Measurements from ENCODE around the gene LY86. TPM values are rescaled to one million over a fixed set of nuclear protein-coding genes. Genes with fewer than 3 reads are reported as not detected.

The LY86 gene
- total and polyA plus RNA-seq, 2 donors (not counting 1 experiment from before 2014, with no cell fraction given) = 68.7 to 90.2 TPM

DNA sequence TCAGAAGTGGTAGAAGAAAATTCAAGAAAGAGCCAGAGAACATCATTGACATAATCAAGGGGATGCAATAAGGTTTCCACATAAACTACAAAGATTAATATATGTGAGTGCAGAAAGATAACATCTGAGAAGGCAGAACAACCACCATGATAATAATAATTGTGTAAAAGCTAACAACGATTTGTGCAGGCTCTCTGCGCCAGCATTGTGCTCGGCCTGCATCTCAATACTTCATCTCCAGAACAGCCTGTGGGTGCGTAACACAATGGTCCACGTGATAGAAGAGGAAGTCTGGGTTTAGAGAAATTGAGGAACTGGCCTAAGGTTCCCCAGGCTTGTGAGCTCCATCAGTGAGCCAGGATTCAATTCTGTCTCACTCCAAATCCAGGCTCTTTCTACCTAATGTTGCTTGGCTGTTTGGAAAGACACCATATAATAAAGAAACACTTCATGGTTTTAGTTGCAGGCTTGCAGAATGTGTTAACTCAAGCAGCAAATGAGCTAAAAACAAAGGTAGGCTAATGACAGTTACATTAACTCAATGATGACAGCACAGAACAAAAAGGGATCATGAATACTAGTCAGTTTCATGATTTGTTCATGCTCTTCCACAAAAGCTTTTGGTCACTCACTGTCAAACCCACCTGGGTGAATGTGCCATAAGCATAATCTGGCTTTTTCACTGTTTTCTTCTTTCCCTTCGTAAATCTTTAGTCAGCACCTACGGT, 71.2 kb downstream of the LY86 start:
- ATAC-seq (ENCODE audit: low read depth) = peak; percentile 92
- CTCF ChIA-PET = interaction anchor here (0.6 to 4.4 kb wide), 12 partner anchors 12 to 461 kb away, joined by 3 to 35 read pairs (median 4); no protein-coding TSS in a partner anchor
- Mint-ChIP-seq H3K9me3 (ENCODE audit: insufficient read depth) (no peaks in the 10 kb centered on the region), H3K4me3 (peak overlapping the region; percentile 38), H3K27ac (peak overlapping the region; percentile 83), H3K27me3 (no peaks in the 10 kb centered on the region), H3K4me1 (peaks cover 34% of the 10 kb centered on the region)
- peaks cover 0 to 6% of the 10 kb centered on the region in 2 experiments for H3K36me3 ChIP-seq (replicated peaks in 1 of 2; ENCODE audit: control extremely low read depth in 1 of 2, control insufficient read depth in 1 of 2, extremely low read depth in 1 of 2, insufficient read depth in 2 of 2, low read length in 1 of 2)
- POLR2A ChIA-PET = interaction anchor here (1.3 to 1.8 kb wide), 2 partner anchors 50 to 73 kb away, joined by 3 to 14 read pairs; no protein-coding TSS in a partner anchor
- peak overlapping the region; percentile 29 for H3K4me2 ChIP-seq (replicated peaks; ENCODE audit: low read depth, low read length, poor library complexity, severe bottlenecking)
- H3K9me3 ChIP-seq (ENCODE audit: control extremely low read depth in 1 of 3, control insufficient read depth in 2 of 3, insufficient read depth in 1 of 3, low read length in 2 of 3) = no peaks in the 10 kb centered on the region
- DNase-seq = peak; percentile 84
- TF ChIP-seq, protein P1, sequence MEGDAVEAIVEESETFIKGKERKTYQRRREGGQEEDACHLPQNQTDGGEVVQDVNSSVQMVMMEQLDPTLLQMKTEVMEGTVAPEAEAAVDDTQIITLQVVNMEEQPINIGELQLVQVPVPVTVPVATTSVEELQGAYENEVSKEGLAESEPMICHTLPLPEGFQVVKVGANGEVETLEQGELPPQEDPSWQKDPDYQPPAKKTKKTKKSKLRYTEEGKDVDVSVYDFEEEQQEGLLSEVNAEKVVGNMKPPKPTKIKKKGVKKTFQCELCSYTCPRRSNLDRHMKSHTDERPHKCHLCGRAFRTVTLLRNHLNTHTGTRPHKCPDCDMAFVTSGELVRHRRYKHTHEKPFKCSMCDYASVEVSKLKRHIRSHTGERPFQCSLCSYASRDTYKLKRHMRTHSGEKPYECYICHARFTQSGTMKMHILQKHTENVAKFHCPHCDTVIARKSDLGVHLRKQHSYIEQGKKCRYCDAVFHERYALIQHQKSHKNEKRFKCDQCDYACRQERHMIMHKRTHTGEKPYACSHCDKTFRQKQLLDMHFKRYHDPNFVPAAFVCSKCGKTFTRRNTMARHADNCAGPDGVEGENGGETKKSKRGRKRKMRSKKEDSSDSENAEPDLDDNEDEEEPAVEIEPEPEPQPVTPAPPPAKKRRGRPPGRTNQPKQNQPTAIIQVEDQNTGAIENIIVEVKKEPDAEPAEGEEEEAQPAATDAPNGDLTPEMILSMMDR (IDR thresholded peaks at IDR 0.05) = no peak
- no peak for TF ChIP-seq EZH2 (IDR thresholded peaks at IDR 0.05; ENCODE audit: borderline replicate concordance, insufficient read depth, low read depth, low read length, poor library complexity, severe bottlenecking)
- H3K27ac ChIP-seq (ENCODE audit: low read length in 2 of 2) = peak overlapping the region; percentile 49 to 80
- intact Hi-C loops (cut with micrococcal nuclease) = loop anchor here (1.0 kb wide), 2 partner anchors 71 to 102 kb away; partner anchors contain the start of gene LY86
- WGBS (ENCODE audit: insufficient coverage) = no CpG with 5 or more reads among the region's 7 CpGs
- H3K79me2 ChIP-seq (ENCODE audit: control insufficient read depth, insufficient read depth, low read length) = no peaks in the 10 kb centered on the region
- H4K20me1 ChIP-seq (ENCODE audit: control insufficient read depth, insufficient read depth, low read length, poor library complexity, severe bottlenecking) = no peaks in the 10 kb centered on the region
- H2AFZ ChIP-seq (ENCODE audit: insufficient read depth, low read depth, low read length, poor library complexity, severe bottlenecking) = peak overlapping the region; percentile 43
- H3K9ac ChIP-seq (ENCODE audit: low read length) = no peak overlapping the region
- H3K27me3 ChIP-seq (replicated peaks in 1 of 4; ENCODE audit: control extremely low read depth in 1 of 4, control insufficient read depth in 3 of 4, insufficient read depth in 4 of 4, low read length in 3 of 4) = no peaks in the 10 kb centered on the region
- H3K4me1 ChIP-seq (ENCODE audit: control insufficient read depth in 2 of 2, insufficient read depth in 2 of 2, low read length in 2 of 2) = peaks cover 28 to 33% of the 10 kb centered on the region in 2 donors
- H3K4me3 ChIP-seq (ENCODE audit: control extremely low read depth in 1 of 5, extremely low read depth in 1 of 5, insufficient read depth in 1 of 5, low read depth in 2 of 5, low read length in 4 of 5) = no peak overlapping the region

Measured in B cell (primary cell).